22Rv1 (cell line): ENCODE results near the gene GREB1.

Experiments
- H3K27ac ChIP-seq: fragments of 450-650 bp; 2 replicates; pipeline ENCODE4 v1.5.1; 2017
- CTCF ChIP-seq: fragments of 450-650 bp; IDR thresholded peaks from 2 replicates; pipeline ENCODE4 v1.5.1; 2017; ENCODE audit warnings: mild to moderate bottlenecking
- ZFX ChIP-seq: fragments of 450-650 bp; IDR thresholded peaks from 2 replicates; pipeline ENCODE4 v1.6.1; 2017; ENCODE audit warnings: antibody characterized with exemption, borderline replicate concordance

The GREB1 gene

DNA sequence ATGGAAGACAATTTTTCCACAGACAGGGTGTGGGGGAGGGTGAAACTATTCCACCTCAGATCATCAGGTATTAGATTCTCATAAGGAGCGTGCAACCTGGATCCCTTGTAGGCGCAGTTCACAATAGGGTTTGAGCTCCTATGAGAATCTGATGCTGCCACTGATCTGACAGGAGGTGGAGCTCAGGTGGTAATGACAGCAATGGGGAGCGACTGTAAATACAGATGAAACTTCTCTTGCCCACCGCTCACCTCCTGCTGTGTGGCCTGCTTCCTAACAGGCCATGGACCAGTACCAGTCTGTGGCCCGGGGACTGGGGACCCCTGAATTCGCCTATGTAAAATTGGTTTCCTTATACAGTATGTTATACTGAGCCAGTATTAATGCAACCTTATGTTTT is 40.6 kb upstream of the GREB1 start:
- H3K27ac ChIP-seq = no peak overlapping the region
- TF ChIP-seq ZFX (no peak), CTCF (no peak)

DNA sequence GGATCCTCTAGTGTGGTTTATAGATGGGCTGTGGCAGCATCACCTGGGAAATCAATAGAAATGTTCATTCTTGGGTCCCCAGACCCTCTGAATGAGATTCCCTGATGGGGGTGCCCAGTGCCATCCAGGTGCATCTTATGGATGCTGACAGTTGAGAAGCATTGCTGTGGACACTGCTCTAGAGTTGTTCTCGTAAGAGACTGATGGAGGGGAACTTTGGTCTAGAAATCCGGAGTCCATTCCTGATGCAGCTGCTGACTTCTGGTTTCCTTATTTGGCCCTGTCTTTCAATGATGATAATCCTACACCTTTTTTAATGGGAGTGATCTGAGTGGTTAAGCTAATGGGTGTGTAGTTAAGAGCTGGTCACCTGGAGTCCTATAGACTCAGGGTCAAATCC is 39.5 kb upstream of the GREB1 start:
- no peak overlapping the region for H3K27ac ChIP-seq
- no peak for TF ChIP-seq ZFX
- no peak for TF ChIP-seq CTCF

DNA sequence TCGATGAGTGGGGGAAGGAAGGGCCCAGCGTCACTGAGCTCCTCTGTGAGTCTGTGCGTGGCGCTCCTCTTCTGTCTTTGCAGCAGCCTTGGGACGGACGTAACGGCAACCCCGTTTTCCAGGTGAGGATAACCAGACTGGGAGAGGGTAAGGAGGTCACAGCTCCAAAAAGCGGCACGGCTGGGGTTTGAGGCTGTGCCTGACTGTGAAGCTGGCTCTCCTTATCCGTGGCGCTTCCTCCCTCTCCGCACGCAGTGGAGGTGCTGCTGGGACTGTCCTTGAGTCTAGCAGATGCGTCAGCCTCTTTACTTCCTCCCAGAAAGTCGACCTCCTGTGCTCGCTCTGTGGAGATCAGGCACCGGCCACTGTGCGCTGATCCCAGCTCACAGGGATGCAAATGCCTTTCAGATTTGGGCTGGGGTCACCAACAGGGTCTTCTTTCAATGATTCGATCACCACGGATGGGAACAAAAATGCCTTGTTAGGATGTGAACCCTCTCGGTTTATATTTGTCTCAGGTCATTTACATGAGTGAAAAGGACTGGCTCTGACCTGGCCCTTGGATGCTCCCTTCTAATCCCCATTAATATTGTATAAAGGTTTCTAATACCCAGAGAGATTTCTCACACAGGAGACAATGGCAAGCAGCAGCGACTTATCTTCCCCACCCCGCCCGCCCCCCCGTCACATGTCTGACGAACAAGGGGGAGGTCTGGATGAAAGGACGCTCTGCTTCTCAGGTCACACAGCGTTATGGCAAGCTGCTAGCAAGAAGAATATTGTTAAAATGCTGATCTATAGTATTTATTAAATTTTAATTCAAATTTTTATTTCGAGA is 37.8 kb upstream of the GREB1 start:
- no peak overlapping the region for H3K27ac ChIP-seq

GRCh38 chr2:11498543-11499034 is 35.3 kb upstream of the GREB1 start:
- H3K27ac ChIP-seq = no peak overlapping the region
- TF ChIP-seq CTCF (no peak), ZFX (no peak)

More for the DNA sequence above, 37.8 kb upstream of the GREB1 start:
- TF ChIP-seq CTCF = no peak

- H3K27ac ChIP-seq = no peak overlapping the region
- TF ChIP-seq ZFX = no peak
- no peak for TF ChIP-seq CTCF
Measured at GRCh38 chr2:11499081-11499743, 34.6 kb upstream of the GREB1 start.

GRCh38 chr2:11500702-11501303 is 33.0 kb upstream of the GREB1 start:
- no peak for TF ChIP-seq ZFX
- TF ChIP-seq CTCF = no peak
- no peak overlapping the region for H3K27ac ChIP-seq
